HCT116 (cell line): Measurements from ENCODE around the gene PLCB1. TPM values are rescaled to one million over a fixed set of nuclear protein-coding genes. Genes with fewer than 3 reads are reported as not detected.

Source experiments
- ATAC-seq: fragments of 200-7000 bp; cut with Tn5 transposase; 2 replicates; pipeline ENCODE4 v1.9.1; 2020; ENCODE audit warnings: mild to moderate bottlenecking, moderate library complexity
- BruUV-seq: library from RNA; stranded (reverse); fragments of 400-500 nt; replicated peaks from 2 replicates; lab custom pipeline; 2021; lab: Mats Ljungman, UMichigan
- CTCF ChIA-PET: fragments of 300-600 bp; sonication (Branson Sonifier 250); formaldehyde crosslinking; loops from one replicate; lab custom pipeline; 2021; ENCODE audit warnings: antibody characterized with exemption; lab: Charles Lee
- POLR2A ChIA-PET: fragments of 300-600, 350-600 bp; sonication (Branson Sonifier 250); formaldehyde crosslinking; loops from one replicate; lab custom pipeline; 2021; ENCODE audit warnings: antibody characterized with exemption; lab: Charles Lee
- RAD21 ChIA-PET, 2 experiments: fragments of 300-600 bp; sonication (Branson Sonifier 250); formaldehyde crosslinking; loops; one replicate each; lab custom pipeline; 2023; ENCODE audit warnings: low total read pairs in 2 of 2; ENCODE audit not compliant: uncharacterized antibody in 2 of 2, unreplicated experiment in 2 of 2, low non-redundant PET in 1 of 2; lab: Charles Lee
- DNase-seq: peaks from one replicate; pipeline ENCODE4 v3.0.0-alpha.2; 2010; ENCODE audit warnings: low read depth, low spot score
- H2AFZ ChIP-seq: fragments of 200-600 bp; shearing (Covaris generic), sonication (generic); 2 replicates; pipeline ENCODE4 v1.6.1; 2017; ENCODE audit warnings: low read depth, mixed run types, mixed read lengths, antibody characterized with exemption, low read length; ENCODE audit not compliant: poor library complexity, severe bottlenecking
- H3K27ac ChIP-seq: 2 replicates; pipeline ENCODE4 v1.5.1; 2012; ENCODE audit warnings: low read depth, low read length
- H3K27me3 ChIP-seq: fragments of 200-600 bp; sonication (generic); 2 replicates; pipeline ENCODE4 v1.6.1; 2016; ENCODE audit warnings: mixed run types, low read length, mixed read lengths; ENCODE audit not compliant: insufficient read depth
- H3K36me3 ChIP-seq, 2 experiments: fragments of 200-500 bp in 1 of 2; fragments of 200-600 bp in 1 of 2; sonication (Bioruptor generic) in 1 of 2; sonication (generic) in 1 of 2; 2 replicates each; pipeline versions ENCODE4 v1.5.1 to v1.6.1; 2014 to 2016; ENCODE audit warnings: low read length in 2 of 2, inconsistent platforms in 1 of 2, mixed read lengths in 1 of 2, mixed run types in 1 of 2; ENCODE audit not compliant: insufficient read depth in 2 of 2, control insufficient read depth in 1 of 2
- H3K4me1 ChIP-seq, 2 experiments: fragments of 200-600 bp in 1 of 2; sonication (generic) in 1 of 2; 2 replicates each; pipeline versions ENCODE4 v1.5.1 to v1.6.1; 2012 to 2017; ENCODE audit warnings: low read length in 2 of 2, inconsistent platforms in 1 of 2, mild to moderate bottlenecking in 1 of 2, mixed read lengths in 1 of 2, mixed run types in 1 of 2, moderate library complexity in 1 of 2; ENCODE audit not compliant: insufficient read depth in 2 of 2, control insufficient read depth in 1 of 2
- H3K4me2 ChIP-seq: fragments of 200-600 bp; sonication (generic); 2 replicates; pipeline ENCODE4 v1.6.1; 2017; ENCODE audit warnings: mixed run types, low read length, mixed read lengths
- H3K4me3 ChIP-seq, 2 experiments: fragments of 200-600 bp in 1 of 2; sonication (generic) in 1 of 2; replicated peaks in 1 of 2; 2 replicates each; pipeline ENCODE4 v1.5.1; 2011 to 2016; ENCODE audit warnings: low read length in 2 of 2, control low read depth in 1 of 2, low read depth in 1 of 2, mild to moderate bottlenecking in 1 of 2, mixed read lengths in 1 of 2, mixed run types in 1 of 2
- H3K79me2 ChIP-seq: fragments of 200-600 bp; sonication (generic); 2 replicates; pipeline ENCODE4 v1.6.1; 2017; ENCODE audit warnings: mild to moderate bottlenecking, mixed run types, low read length, moderate library complexity, mixed read lengths; ENCODE audit not compliant: insufficient read depth
- H3K9ac ChIP-seq: fragments of 200-600 bp; sonication (generic); 2 replicates; pipeline ENCODE4 v1.6.1; 2016; ENCODE audit warnings: low read length, mixed read lengths
- H3K9me2 ChIP-seq: fragments of 200-600 bp; sonication (generic), shearing (Covaris generic); 2 replicates; pipeline ENCODE4 v1.6.1; 2017; ENCODE audit warnings: mixed run types, mild to moderate bottlenecking, moderate library complexity; ENCODE audit not compliant: insufficient read depth
- H3K9me3 ChIP-seq, 2 experiments: fragments of 200-500 bp in 1 of 2; fragments of 200-600 bp in 1 of 2; sonication (Bioruptor generic) in 1 of 2; sonication (generic) in 1 of 2; 2 replicates each; pipeline ENCODE4 v1.6.1; 2014 to 2017; ENCODE audit warnings: low read length in 2 of 2, mixed read lengths in 2 of 2, inconsistent platforms in 1 of 2, low read depth in 1 of 2, mild to moderate bottlenecking in 1 of 2, mixed run types in 1 of 2, moderate library complexity in 1 of 2; ENCODE audit not compliant: control insufficient read depth in 1 of 2, insufficient read depth in 1 of 2
- H4K20me1 ChIP-seq: fragments of 200-600 bp; sonication (generic), shearing (Covaris generic); 2 replicates; pipeline ENCODE4 v1.6.1; 2017; ENCODE audit warnings: mixed run types, mild to moderate bottlenecking, moderate library complexity; ENCODE audit not compliant: insufficient read depth
- CEBPB ChIP-seq: IDR thresholded peaks from 2 replicates; pipeline ENCODE4 v1.6.1; 2012; ENCODE audit warnings: low read depth
- EZH2 ChIP-seq: fragments of 200-600 bp; sonication (generic); IDR thresholded peaks from 2 replicates; pipeline ENCODE4 v1.6.1; 2017; ENCODE audit warnings: antibody characterized with exemption, mixed run types
- EZH2phosphoT487 ChIP-seq: fragments of 200-600 bp; IDR thresholded peaks from 2 replicates; pipeline ENCODE4 v1.6.1; 2018; ENCODE audit warnings: antibody characterized with exemption, borderline replicate concordance
- FOSL1 ChIP-seq: IDR thresholded peaks from 2 replicates; pipeline ENCODE4 v1.6.1; 2012; ENCODE audit warnings: low read depth
- JUND ChIP-seq: IDR thresholded peaks from 2 replicates; pipeline ENCODE4 v1.6.1; 2012
- POLR2AphosphoS5 ChIP-seq: IDR thresholded peaks from 2 replicates; pipeline ENCODE4 v1.6.1; 2011; ENCODE audit warnings: mild to moderate bottlenecking, low read depth, low read length, moderate library complexity
- RAD21 ChIP-seq: IDR thresholded peaks from 2 replicates; pipeline ENCODE4 v1.6.1; 2012; ENCODE audit warnings: low read depth, mild to moderate bottlenecking
- SIN3A ChIP-seq: IDR thresholded peaks from 2 replicates; pipeline ENCODE4 v1.6.1; 2012; ENCODE audit warnings: low read depth
- SP1 ChIP-seq: IDR thresholded peaks from 2 replicates; pipeline ENCODE4 v1.6.1; 2012; ENCODE audit warnings: low read depth
- YY1 ChIP-seq: IDR thresholded peaks from 2 replicates; pipeline ENCODE4 v1.6.1; 2011; ENCODE audit warnings: low read length, low read depth, moderate library complexity, mild to moderate bottlenecking; ENCODE audit not compliant: insufficient replicate concordance; ENCODE audit errors: extremely low read depth
- ZFX ChIP-seq: fragments of 450-650 bp; IDR thresholded peaks from 2 replicates; pipeline ENCODE4 v1.6.1; 2017
- ZNF274 ChIP-seq: fragments of 200-500 bp; sonication (Bioruptor generic); IDR thresholded peaks from 2 replicates; pipeline ENCODE4 v1.6.1; 2014; ENCODE audit warnings: mild to moderate bottlenecking, low read depth, low read length, inconsistent platforms
- intact Hi-C: fragments of 100-400 bp; cut with micrococcal nuclease; formaldehyde crosslinking; loops from 2 replicates; pipeline ENCODE4 v1.10.0; 2022
- total RNA-seq: library from RNA; stranded (reverse); gene quantifications from one replicate; pipeline ENCODE4 v1.2.1, GENCODE V29; 2021; ENCODE audit not compliant: unreplicated experiment
- TF ChIP-seq, protein P1 (sequence below): IDR thresholded peaks from 2 replicates; pipeline ENCODE4 v1.6.1; 2011; ENCODE audit warnings: mild to moderate bottlenecking, low read length, moderate library complexity; ENCODE audit not compliant: insufficient replicate concordance; ENCODE audit errors: extremely low read depth
- TF ChIP-seq, protein P2 (sequence below), 3 experiments: fragments of 200-600 bp in 1 of 3; sonication (generic) in 1 of 3; IDR thresholded peaks in 2 of 3; conservative IDR thresholded peaks in 1 of 3; 2 replicates each; pipeline ENCODE4 v1.5.1; 2012 to 2017; ENCODE audit warnings: low read depth in 2 of 3, low read length in 2 of 3, antibody characterized with exemption in 1 of 3, borderline replicate concordance in 1 of 3, control low read depth in 1 of 3, mild to moderate bottlenecking in 1 of 3, mixed read lengths in 1 of 3, mixed run types in 1 of 3, moderate library complexity in 1 of 3; ENCODE audit not compliant: insufficient read depth in 1 of 3
- TF ChIP-seq, protein P3 (sequence below): IDR thresholded peaks from 2 replicates; pipeline ENCODE4 v1.6.1; 2012
- TF ChIP-seq, protein P4 (sequence below): IDR thresholded peaks from 2 replicates; pipeline ENCODE4 v1.6.1; 2012

PLCB1 gene
- total RNA-seq, 1 experiment from 2014 or later: 15.8 TPM

DNA sequence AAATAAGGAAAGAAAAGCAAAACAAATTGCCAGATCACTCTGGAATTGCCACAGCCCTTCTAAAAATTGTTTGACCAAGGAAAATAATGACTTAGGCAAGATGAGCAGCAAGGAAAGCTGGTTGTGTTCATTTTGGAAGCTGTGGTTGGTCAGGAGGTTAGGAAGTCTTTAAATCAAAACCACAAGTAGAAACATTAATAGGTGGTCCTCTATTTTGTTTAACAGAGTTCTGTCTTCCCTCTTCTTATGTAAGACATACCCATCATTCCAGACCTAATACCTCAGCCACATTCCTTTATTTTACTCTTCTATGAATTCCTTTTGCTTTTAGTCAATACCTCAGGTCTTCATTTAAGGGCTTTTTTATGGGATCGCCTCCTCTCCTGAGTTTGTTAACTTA, 514.6 kb downstream of the PLCB1 start:
- ATAC-seq (no peak), DNase-seq (no peak)
- ChIA-PET RAD21 (no interaction called here), POLR2A (no interaction called here), CTCF (no interaction called here)
- no TSS peak for BruUV-seq
- Histone ChIP-seq H3K4me2 (no peak overlapping the region), H3K27me3 (no peaks in the 10 kb centered on the region), H3K9me2 (no peaks in the 10 kb centered on the region), H3K27ac (no peak overlapping the region), H3K9me3 (no peaks in the 10 kb centered on the region), H3K4me3 (no peak overlapping the region), H4K20me1 (no peaks in the 10 kb centered on the region; the same call in 1 of the 2 replicates), H3K36me3 (no peaks in the 10 kb centered on the region), H3K9ac (no peak overlapping the region), H3K4me1 (no peaks in the 10 kb centered on the region), H2AFZ (no peak overlapping the region), H3K79me2 (no peaks in the 10 kb centered on the region)
- no peak for TF ChIP-seq ZFX
- no peak for TF ChIP-seq YY1
- TF ChIP-seq ZNF274: no peak
- TF ChIP-seq, protein P1, sequence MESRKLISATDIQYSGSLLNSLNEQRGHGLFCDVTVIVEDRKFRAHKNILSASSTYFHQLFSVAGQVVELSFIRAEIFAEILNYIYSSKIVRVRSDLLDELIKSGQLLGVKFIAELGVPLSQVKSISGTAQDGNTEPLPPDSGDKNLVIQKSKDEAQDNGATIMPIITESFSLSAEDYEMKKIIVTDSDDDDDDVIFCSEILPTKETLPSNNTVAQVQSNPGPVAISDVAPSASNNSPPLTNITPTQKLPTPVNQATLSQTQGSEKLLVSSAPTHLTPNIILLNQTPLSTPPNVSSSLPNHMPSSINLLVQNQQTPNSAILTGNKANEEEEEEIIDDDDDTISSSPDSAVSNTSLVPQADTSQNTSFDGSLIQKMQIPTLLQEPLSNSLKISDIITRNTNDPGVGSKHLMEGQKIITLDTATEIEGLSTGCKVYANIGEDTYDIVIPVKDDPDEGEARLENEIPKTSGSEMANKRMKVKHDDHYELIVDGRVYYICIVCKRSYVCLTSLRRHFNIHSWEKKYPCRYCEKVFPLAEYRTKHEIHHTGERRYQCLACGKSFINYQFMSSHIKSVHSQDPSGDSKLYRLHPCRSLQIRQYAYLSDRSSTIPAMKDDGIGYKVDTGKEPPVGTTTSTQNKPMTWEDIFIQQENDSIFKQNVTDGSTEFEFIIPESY: no peak
- TF ChIP-seq, protein P2, sequence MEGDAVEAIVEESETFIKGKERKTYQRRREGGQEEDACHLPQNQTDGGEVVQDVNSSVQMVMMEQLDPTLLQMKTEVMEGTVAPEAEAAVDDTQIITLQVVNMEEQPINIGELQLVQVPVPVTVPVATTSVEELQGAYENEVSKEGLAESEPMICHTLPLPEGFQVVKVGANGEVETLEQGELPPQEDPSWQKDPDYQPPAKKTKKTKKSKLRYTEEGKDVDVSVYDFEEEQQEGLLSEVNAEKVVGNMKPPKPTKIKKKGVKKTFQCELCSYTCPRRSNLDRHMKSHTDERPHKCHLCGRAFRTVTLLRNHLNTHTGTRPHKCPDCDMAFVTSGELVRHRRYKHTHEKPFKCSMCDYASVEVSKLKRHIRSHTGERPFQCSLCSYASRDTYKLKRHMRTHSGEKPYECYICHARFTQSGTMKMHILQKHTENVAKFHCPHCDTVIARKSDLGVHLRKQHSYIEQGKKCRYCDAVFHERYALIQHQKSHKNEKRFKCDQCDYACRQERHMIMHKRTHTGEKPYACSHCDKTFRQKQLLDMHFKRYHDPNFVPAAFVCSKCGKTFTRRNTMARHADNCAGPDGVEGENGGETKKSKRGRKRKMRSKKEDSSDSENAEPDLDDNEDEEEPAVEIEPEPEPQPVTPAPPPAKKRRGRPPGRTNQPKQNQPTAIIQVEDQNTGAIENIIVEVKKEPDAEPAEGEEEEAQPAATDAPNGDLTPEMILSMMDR (IDR thresholded peaks at IDR 0.05 in 2 of 3, conservative IDR thresholded peaks at IDR 0.05 in 1 of 3; ENCODE audit: borderline replicate concordance in 1 of 3, insufficient read depth in 1 of 3, low read depth in 2 of 3, low read length in 2 of 3): no peak
- TF ChIP-seq POLR2AphosphoS5: no peak
- no peak for TF ChIP-seq FOSL1
- TF ChIP-seq JUND: no peak
- no peak for TF ChIP-seq EZH2phosphoT487
- TF ChIP-seq CEBPB: no peak
- TF ChIP-seq, protein P3, sequence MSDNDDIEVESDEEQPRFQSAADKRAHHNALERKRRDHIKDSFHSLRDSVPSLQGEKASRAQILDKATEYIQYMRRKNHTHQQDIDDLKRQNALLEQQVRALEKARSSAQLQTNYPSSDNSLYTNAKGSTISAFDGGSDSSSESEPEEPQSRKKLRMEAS: no peak
- TF ChIP-seq SP1: no peak
- TF ChIP-seq, protein P4, sequence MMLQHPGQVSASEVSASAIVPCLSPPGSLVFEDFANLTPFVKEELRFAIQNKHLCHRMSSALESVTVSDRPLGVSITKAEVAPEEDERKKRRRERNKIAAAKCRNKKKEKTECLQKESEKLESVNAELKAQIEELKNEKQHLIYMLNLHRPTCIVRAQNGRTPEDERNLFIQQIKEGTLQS: no peak
- no peak for TF ChIP-seq RAD21
- TF ChIP-seq EZH2: no peak
- TF ChIP-seq SIN3A: no peak
- intact Hi-C loops: no loop called here
